ENCODE data around the gene RTN4R. TPM values are rescaled to one million over a fixed set of nuclear protein-coding genes. Genes with fewer than 3 reads are reported as not detected.

RTN4R gene
- total and polyA plus RNA-seq, 2 of the 13 experiments (the other 11 are each of a cell fraction or from before 2014, with no cell fraction given): 0.22 to 0.77 TPM

DNA sequence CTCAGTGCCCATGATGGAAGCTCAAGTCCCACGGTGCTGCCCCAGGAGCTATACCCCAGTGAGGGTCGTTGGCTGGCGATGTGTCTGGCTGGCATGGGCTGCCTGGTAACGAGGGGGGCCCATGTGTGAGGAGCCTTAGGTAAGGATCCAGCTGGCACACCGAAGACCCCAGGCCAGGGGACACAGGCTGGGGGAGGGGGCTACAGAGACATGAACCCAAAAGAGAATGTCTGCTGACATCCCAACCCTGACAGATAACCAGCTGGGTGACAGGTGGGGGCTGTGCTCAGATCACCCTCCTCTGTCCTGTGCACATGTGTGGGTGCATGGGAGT, 39.2 kb downstream of the RTN4R start:
- CTCF ChIA-PET (ENCODE audit: low intra/inter-chr PET ratio, low total read pairs): no interaction called here
- no peak for FAIRE-seq
- intact Hi-C loops (cut with micrococcal nuclease; ENCODE audit: unreplicated experiment): no loop called here
- TF ChIP-seq, protein P1, sequence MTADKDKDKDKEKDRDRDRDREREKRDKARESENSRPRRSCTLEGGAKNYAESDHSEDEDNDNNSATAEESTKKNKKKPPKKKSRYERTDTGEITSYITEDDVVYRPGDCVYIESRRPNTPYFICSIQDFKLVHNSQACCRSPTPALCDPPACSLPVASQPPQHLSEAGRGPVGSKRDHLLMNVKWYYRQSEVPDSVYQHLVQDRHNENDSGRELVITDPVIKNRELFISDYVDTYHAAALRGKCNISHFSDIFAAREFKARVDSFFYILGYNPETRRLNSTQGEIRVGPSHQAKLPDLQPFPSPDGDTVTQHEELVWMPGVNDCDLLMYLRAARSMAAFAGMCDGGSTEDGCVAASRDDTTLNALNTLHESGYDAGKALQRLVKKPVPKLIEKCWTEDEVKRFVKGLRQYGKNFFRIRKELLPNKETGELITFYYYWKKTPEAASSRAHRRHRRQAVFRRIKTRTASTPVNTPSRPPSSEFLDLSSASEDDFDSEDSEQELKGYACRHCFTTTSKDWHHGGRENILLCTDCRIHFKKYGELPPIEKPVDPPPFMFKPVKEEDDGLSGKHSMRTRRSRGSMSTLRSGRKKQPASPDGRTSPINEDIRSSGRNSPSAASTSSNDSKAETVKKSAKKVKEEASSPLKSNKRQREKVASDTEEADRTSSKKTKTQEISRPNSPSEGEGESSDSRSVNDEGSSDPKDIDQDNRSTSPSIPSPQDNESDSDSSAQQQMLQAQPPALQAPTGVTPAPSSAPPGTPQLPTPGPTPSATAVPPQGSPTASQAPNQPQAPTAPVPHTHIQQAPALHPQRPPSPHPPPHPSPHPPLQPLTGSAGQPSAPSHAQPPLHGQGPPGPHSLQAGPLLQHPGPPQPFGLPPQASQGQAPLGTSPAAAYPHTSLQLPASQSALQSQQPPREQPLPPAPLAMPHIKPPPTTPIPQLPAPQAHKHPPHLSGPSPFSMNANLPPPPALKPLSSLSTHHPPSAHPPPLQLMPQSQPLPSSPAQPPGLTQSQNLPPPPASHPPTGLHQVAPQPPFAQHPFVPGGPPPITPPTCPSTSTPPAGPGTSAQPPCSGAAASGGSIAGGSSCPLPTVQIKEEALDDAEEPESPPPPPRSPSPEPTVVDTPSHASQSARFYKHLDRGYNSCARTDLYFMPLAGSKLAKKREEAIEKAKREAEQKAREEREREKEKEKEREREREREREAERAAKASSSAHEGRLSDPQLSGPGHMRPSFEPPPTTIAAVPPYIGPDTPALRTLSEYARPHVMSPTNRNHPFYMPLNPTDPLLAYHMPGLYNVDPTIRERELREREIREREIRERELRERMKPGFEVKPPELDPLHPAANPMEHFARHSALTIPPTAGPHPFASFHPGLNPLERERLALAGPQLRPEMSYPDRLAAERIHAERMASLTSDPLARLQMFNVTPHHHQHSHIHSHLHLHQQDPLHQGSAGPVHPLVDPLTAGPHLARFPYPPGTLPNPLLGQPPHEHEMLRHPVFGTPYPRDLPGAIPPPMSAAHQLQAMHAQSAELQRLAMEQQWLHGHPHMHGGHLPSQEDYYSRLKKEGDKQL (CRISPR knock-in tag; IDR thresholded peaks at IDR 0.05; ENCODE audit: low read depth): no peak
- TF ChIP-seq, protein P2, sequence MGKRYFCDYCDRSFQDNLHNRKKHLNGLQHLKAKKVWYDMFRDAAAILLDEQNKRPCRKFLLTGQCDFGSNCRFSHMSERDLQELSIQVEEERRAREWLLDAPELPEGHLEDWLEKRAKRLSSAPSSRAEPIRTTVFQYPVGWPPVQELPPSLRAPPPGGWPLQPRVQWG (CRISPR knock-in tag; IDR thresholded peaks at IDR 0.05; ENCODE audit: borderline replicate concordance, low read depth): no peak
- TF ChIP-seq, protein P3, sequence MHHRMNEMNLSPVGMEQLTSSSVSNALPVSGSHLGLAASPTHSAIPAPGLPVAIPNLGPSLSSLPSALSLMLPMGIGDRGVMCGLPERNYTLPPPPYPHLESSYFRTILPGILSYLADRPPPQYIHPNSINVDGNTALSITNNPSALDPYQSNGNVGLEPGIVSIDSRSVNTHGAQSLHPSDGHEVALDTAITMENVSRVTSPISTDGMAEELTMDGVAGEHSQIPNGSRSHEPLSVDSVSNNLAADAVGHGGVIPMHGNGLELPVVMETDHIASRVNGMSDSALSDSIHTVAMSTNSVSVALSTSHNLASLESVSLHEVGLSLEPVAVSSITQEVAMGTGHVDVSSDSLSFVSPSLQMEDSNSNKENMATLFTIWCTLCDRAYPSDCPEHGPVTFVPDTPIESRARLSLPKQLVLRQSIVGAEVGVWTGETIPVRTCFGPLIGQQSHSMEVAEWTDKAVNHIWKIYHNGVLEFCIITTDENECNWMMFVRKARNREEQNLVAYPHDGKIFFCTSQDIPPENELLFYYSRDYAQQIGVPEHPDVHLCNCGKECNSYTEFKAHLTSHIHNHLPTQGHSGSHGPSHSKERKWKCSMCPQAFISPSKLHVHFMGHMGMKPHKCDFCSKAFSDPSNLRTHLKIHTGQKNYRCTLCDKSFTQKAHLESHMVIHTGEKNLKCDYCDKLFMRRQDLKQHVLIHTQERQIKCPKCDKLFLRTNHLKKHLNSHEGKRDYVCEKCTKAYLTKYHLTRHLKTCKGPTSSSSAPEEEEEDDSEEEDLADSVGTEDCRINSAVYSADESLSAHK (CRISPR knock-in tag; IDR thresholded peaks at IDR 0.05; ENCODE audit: borderline replicate concordance): no peak
- TF ChIP-seq ZFY (CRISPR knock-in tag; IDR thresholded peaks at IDR 0.05): no peak
- TF ChIP-seq HHEX (CRISPR knock-in tag; IDR thresholded peaks at IDR 0.05): no peak
- TF ChIP-seq CENPT (CRISPR knock-in tag; IDR thresholded peaks at IDR 0.05; ENCODE audit: low read depth): no peak
- TF ChIP-seq RBAK (CRISPR knock-in tag; IDR thresholded peaks at IDR 0.05): no peak
- TF ChIP-seq, protein P4, sequence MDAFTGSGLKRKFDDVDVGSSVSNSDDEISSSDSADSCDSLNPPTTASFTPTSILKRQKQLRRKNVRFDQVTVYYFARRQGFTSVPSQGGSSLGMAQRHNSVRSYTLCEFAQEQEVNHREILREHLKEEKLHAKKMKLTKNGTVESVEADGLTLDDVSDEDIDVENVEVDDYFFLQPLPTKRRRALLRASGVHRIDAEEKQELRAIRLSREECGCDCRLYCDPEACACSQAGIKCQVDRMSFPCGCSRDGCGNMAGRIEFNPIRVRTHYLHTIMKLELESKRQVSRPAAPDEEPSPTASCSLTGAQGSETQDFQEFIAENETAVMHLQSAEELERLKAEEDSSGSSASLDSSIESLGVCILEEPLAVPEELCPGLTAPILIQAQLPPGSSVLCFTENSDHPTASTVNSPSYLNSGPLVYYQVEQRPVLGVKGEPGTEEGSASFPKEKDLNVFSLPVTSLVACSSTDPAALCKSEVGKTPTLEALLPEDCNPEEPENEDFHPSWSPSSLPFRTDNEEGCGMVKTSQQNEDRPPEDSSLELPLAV (CRISPR knock-in tag; conservative IDR thresholded peaks at IDR 0.05; ENCODE audit: low read depth): no peak
- TF ChIP-seq AGO1 (IDR thresholded peaks at IDR 0.05; ENCODE audit: low read depth, low read length, poor library complexity, severe bottlenecking): no peak
- TF ChIP-seq, protein P5, sequence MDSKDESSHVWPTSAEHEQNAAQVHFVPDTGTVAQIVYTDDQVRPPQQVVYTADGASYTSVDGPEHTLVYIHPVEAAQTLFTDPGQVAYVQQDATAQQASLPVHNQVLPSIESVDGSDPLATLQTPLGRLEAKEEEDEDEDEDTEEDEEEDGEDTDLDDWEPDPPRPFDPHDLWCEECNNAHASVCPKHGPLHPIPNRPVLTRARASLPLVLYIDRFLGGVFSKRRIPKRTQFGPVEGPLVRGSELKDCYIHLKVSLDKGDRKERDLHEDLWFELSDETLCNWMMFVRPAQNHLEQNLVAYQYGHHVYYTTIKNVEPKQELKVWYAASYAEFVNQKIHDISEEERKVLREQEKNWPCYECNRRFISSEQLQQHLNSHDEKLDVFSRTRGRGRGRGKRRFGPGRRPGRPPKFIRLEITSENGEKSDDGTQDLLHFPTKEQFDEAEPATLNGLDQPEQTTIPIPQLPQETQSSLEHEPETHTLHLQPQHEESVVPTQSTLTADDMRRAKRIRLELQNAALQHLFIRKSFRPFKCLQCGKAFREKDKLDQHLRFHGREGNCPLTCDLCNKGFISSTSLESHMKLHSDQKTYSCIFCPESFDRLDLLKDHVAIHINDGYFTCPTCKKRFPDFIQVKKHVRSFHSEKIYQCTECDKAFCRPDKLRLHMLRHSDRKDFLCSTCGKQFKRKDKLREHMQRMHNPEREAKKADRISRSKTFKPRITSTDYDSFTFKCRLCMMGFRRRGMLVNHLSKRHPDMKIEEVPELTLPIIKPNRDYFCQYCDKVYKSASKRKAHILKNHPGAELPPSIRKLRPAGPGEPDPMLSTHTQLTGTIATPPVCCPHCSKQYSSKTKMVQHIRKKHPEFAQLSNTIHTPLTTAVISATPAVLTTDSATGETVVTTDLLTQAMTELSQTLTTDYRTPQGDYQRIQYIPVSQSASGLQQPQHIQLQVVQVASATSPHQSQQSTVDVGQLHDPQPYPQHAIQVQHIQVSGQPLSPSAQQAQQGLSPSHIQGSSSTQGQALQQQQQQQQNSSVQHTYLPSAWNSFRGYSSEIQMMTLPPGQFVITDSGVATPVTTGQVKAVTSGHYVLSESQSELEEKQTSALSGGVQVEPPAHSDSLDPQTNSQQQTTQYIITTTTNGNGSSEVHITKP (CRISPR knock-in tag; IDR thresholded peaks at IDR 0.05; ENCODE audit: low read depth): no peak
- no peak for TF ChIP-seq ZNF644 (CRISPR knock-in tag; IDR thresholded peaks at IDR 0.05; ENCODE audit: low read depth)

More for the DNA sequence above, 39.2 kb downstream of the RTN4R start:
- no peak overlapping the region for H2AFZ ChIP-seq (ENCODE audit: low read length)
- no peak overlapping the region for H3K4me2 ChIP-seq (ENCODE audit: low read depth, low read length)
- no peak overlapping the region for H3K27ac ChIP-seq (ENCODE audit: extremely low read length, insufficient read depth, low read length)
- no peaks in the 10 kb centered on the region for H3K4me1 ChIP-seq (ENCODE audit: insufficient read depth, low read length)
- DNase-seq (ENCODE audit: low spot score) (no peak), ATAC-seq (no peak)
- H3K79me2 ChIP-seq (ENCODE audit: insufficient read depth, low read length): no peaks in the 10 kb centered on the region
- in situ Hi-C loops (cut with HindIII; ENCODE audit: extremely low pct_ligation_motif_present, low pct_unique_long_range_greater_than_20kb): no loop called here
- H4K20me1 ChIP-seq (ENCODE audit: insufficient read depth, low read length): no peaks in the 10 kb centered on the region
- H3K4me3 ChIP-seq (replicated peaks in 1 of 3; ENCODE audit: insufficient read depth in 1 of 3, low read depth in 2 of 3, low read length in 3 of 3): no peak overlapping the region
- POLR2A ChIA-PET: no interaction called here
- WGBS (ENCODE audit: low lambda C conversion rate): no CpG with 5 or more reads among the region's 5 CpGs
- H3K9me3 ChIP-seq (ENCODE audit: low read length): no peaks in the 10 kb centered on the region
- no peaks in the 10 kb centered on the region for H3K36me3 ChIP-seq (replicated peaks in 1 of 2; ENCODE audit: control insufficient read depth in 1 of 2, insufficient read depth in 2 of 2, low read length in 2 of 2)
- BruUV-seq (replicated peaks): no TSS peak
- peaks cover 32 to 72% of the 10 kb centered on the region in 2 experiments; a peak in 4 of 5 replicates for H3K27me3 ChIP-seq (ENCODE audit: control insufficient read depth in 1 of 2, insufficient read depth in 2 of 2, low read length in 2 of 2)
- H3K9ac ChIP-seq (ENCODE audit: insufficient read depth, low read depth, low read length): no peak overlapping the region

Measured in HepG2 (cell line).